ENCODE data around the gene UCK1. TPM values are rescaled to one million over a fixed set of nuclear protein-coding genes. Genes with fewer than 3 reads are reported as not detected.

Gene UCK1
- total and polyA plus RNA-seq, 10 of the 15 experiments (the other 5 are each of a cell fraction or from before 2014, with no cell fraction given): 0.31 to 27.0 (median 18.7) TPM

DNA sequence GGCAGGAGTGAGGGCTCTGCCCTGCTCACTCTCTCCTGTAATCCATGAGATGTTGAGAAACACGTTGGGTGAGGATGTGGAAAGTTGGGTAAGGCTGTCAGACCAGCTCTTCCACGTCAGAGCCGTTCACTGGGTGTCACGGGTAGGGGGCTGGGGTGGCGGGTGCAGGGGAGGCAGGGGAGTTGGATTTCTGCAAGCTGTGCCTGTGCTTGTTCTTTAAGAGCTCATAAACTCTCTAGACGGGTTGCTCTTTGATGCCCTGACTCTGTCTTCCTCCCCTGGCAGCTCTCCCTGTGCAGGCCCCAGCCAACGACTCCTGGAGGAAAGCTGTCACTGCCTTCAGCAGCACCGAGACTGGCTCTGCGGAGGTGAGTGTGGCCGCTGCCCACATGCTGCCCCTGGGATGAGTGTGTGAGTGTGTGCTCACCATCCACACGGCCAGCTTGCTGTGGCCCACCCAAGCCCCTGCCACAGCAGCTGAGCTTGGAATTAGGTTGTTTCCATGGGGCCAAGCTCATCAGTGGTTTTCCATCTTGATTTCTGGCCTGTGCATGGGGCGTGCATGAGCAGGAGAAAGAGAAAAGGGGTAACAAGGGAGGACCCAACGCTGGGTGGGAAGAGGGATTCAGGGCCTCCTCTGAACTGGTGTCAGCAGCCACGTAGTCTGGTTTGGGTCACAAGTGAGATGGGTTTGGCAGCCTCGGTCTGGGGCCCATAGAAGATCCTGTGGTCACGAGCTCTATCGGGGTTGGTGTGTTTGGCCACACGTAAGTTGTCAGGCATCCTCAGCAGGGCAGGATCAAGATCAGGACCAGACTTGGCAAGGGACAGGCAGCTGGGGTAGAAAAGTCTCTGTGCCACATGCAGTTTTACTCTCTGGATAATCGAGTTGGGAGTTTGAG, 49.4 kb downstream of the UCK1 start:
- Histone ChIP-seq H3K4me1 (ENCODE audit: control insufficient read depth, insufficient read depth, low read length) (no peaks in the 10 kb centered on the region), H3K36me3 (ENCODE audit: control insufficient read depth in 2 of 2, insufficient read depth in 2 of 2, low read length in 1 of 2) (peaks cover 59 to 67% of the 10 kb centered on the region in 2 experiments), H4K20me1 (ENCODE audit: control insufficient read depth, insufficient read depth) (no peaks in the 10 kb centered on the region; the same call in 1 of the 2 replicates), H3K9ac (ENCODE audit: control insufficient read depth, insufficient read depth, low read length) (no peak overlapping the region), H3K27ac (ENCODE audit: control insufficient read depth, insufficient read depth) (no peak overlapping the region), H3K4me3 (no peak overlapping the region), H2AFZ (ENCODE audit: control insufficient read depth, low read depth, low read length) (no peak overlapping the region), H3K9me3 (replicated peaks; ENCODE audit: control insufficient read depth, insufficient read depth, low read length) (no peaks in the 10 kb centered on the region), H3K27me3 (replicated peaks in 1 of 2; ENCODE audit: control insufficient read depth in 2 of 2, insufficient read depth in 2 of 2, low read length in 1 of 2) (no peaks in the 10 kb centered on the region), H3K4me2 (ENCODE audit: control insufficient read depth, insufficient read depth) (no peak overlapping the region), H3K79me2 (ENCODE audit: control insufficient read depth, insufficient read depth, low read length) (no peaks in the 10 kb centered on the region)
- SMC1A ChIA-PET (ENCODE audit: uncharacterized antibody, unreplicated experiment): no interaction called here
- in situ Hi-C loops (cut with MboI): no loop called here
- BruUV-seq (replicated peaks): no TSS peak
- TF ChIP-seq POLR2A (IDR thresholded peaks at IDR 0.05; ENCODE audit: low read depth, low read length) (0 out of 2 replicates have a peak, but pooled peaks have one; percentile 50), HDAC6 (IDR thresholded peaks at IDR 0.05; ENCODE audit: unreplicated experiment) (no peak)
- WGBS (ENCODE audit: insufficient coverage, insufficient replicate concordance, low lambda C conversion rate, missing lambda C conversion rate): 87% methylated on average over 18 of the region's 19 CpGs
- RAD21 ChIA-PET (ENCODE audit: unreplicated experiment): interaction anchor here (0.5 to 0.6 kb wide), 2 partner anchors 132 to 140 kb away, joined by 3 read pairs; no protein-coding TSS in a partner anchor
- ATAC-seq (no peak), DNase-seq (ENCODE audit: low read depth, low spot score) (no peak), FAIRE-seq (no peak)
- CTCF ChIA-PET: interaction anchor here (1.0 to 3.8 kb wide), 2 partner anchors 131 to 207 kb away, joined by 4 to 26 read pairs; no protein-coding TSS in a partner anchor
- intact Hi-C loops (cut with micrococcal nuclease; ENCODE audit: unreplicated experiment): no loop called here
- POLR2A ChIA-PET: interaction anchor here (0.5 to 0.6 kb wide), 3 partner anchors 225 to 687 kb away, joined by 3 to 6 read pairs (median 3); no protein-coding TSS in a partner anchor

DNA sequence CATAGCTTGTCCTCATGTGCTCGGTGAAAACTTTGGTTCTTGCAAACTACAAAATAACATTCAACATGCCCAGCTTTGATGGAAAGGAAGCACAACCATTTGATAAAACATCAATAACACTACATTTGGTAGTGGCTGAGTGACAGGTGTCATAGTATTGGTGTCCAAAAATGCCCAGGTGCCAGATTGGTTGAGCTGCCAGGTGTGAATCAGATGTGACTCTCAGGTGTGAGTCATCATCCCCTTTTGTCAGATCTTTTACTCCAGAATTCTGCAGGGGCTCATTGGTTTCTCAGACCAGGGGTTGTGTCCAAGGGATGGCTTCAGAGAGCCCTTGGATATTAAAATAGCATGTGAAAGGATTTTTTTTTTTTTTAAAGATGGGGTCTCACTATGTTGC, 50.8 kb downstream of the UCK1 start:
- WGBS (ENCODE audit: insufficient coverage, insufficient replicate concordance, low lambda C conversion rate, missing lambda C conversion rate): 95% methylated on average over 1 of the region's 1 CpG
- no peak overlapping the region for H3K4me3 ChIP-seq
- H3K79me2 ChIP-seq (ENCODE audit: control insufficient read depth, insufficient read depth, low read length): no peaks in the 10 kb centered on the region
- no peak overlapping the region for H3K9ac ChIP-seq (ENCODE audit: control insufficient read depth, insufficient read depth, low read length)
- ChIA-PET RAD21 (ENCODE audit: unreplicated experiment) (no interaction called here), CTCF (interaction anchor here (0.7 to 3.8 kb wide), 3 partner anchors 107 to 1161 kb away, joined by 3 to 26 read pairs (median 7); no protein-coding TSS in a partner anchor), SMC1A (ENCODE audit: uncharacterized antibody, unreplicated experiment) (interaction anchor here (1.4 to 1.9 kb wide), 3 partner anchors 113 to 265 kb away, joined by 3 to 5 read pairs (median 4); no protein-coding TSS in a partner anchor), POLR2A (interaction anchor here (0.6 kb wide), 1 partner anchor 91 kb away, joined by 4 read pairs; no protein-coding TSS in a partner anchor)
- no peak for ATAC-seq
- no peak for TF ChIP-seq BHLHE40 (IDR thresholded peaks at IDR 0.05; ENCODE audit: borderline replicate concordance in 1 of 2, low read depth in 2 of 2, low read length in 1 of 2)
- TF ChIP-seq STAT1 (conservative IDR thresholded peaks at IDR 0.05): no peak
- TF ChIP-seq, protein P1, sequence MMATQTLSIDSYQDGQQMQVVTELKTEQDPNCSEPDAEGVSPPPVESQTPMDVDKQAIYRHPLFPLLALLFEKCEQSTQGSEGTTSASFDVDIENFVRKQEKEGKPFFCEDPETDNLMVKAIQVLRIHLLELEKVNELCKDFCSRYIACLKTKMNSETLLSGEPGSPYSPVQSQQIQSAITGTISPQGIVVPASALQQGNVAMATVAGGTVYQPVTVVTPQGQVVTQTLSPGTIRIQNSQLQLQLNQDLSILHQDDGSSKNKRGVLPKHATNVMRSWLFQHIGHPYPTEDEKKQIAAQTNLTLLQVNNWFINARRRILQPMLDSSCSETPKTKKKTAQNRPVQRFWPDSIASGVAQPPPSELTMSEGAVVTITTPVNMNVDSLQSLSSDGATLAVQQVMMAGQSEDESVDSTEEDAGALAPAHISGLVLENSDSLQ (IDR thresholded peaks at IDR 0.05): 0 out of 2 replicates have a peak, but pooled peaks have one; percentile 25
- TF ChIP-seq SMARCA5 (IDR thresholded peaks at IDR 0.05): no peak
- TF ChIP-seq ZNF274 (IDR thresholded peaks at IDR 0.05; ENCODE audit: insufficient read depth, insufficient read length): no peak
- no peak for TF ChIP-seq RCOR1 (conservative IDR thresholded peaks at IDR 0.05; ENCODE audit: low read depth, low read length)
- H3K27me3 ChIP-seq (replicated peaks in 1 of 2; ENCODE audit: control insufficient read depth in 2 of 2, insufficient read depth in 2 of 2, low read length in 1 of 2): no peaks in the 10 kb centered on the region
- no peaks in the 10 kb centered on the region for H3K4me1 ChIP-seq (ENCODE audit: control insufficient read depth, insufficient read depth, low read length)
- H3K9me3 ChIP-seq (replicated peaks; ENCODE audit: control insufficient read depth, insufficient read depth, low read length): no peaks in the 10 kb centered on the region
- FAIRE-seq: no peak
- no peak overlapping the region for H3K4me2 ChIP-seq (ENCODE audit: control insufficient read depth, insufficient read depth)
- H3K27ac ChIP-seq (ENCODE audit: control insufficient read depth, insufficient read depth): no peak overlapping the region
- no peak for DNase-seq (ENCODE audit: low read depth, low spot score)
- intact Hi-C loops (cut with micrococcal nuclease; ENCODE audit: unreplicated experiment) (no loop called here), in situ Hi-C loops (cut with MboI) (no loop called here)
- H3K36me3 ChIP-seq (ENCODE audit: control insufficient read depth in 2 of 2, insufficient read depth in 2 of 2, low read length in 1 of 2): peaks cover 60 to 76% of the 10 kb centered on the region in 2 experiments
- no TSS peak for BruUV-seq (replicated peaks)
- no peak overlapping the region for H2AFZ ChIP-seq (ENCODE audit: control insufficient read depth, low read depth, low read length)
- no peaks in the 10 kb centered on the region; the same call in 1 of the 2 replicates for H4K20me1 ChIP-seq (ENCODE audit: control insufficient read depth, insufficient read depth)
